Stimulated activated CD8-positive, alpha-beta memory T cell treated with anti-CD3 and anti-CD28 coated beads, Interleukin-15, amount 100 ng/mL, for 1 hour (primary cell): ENCODE measurements around the gene TRO.

ENCODE experiments used
- DNase-seq: peaks from one replicate; pipeline ENCODE4 v3.0.0-alpha.2; 2020; ENCODE audit warnings: low read depth

Gene TRO

DNA sequence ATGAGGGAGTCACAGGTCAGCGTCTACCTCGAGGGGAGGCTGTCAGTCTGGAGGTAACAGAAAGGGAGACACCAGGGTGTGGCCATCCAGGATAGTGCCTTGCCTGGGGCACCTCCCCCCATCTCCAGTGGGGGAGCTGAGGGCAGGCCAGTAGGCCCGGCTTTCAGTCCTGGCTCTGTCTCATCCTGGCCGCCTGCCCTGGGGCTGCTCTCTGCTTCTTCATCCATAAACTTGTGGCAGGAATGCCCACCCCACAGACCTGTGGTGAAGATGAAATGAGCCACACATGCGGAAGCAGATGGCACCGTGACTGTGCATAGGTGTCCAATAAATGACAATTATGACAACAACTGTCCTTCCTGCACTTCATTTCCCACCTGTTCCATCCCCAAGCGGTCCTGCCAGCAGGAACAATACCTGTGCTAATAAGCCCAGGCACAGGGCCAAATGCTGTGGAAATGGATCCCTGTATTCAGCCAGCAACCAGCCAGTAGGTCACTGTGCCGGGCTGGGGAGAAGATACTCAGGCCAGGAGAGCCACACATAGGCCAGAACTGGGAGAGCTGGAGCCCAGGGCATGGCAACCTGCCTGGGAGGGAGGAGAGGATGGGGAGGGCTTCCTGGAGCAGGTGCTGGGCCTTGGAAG is 30.2 kb downstream of the TRO start:
- DNase-seq = no peak

DNA sequence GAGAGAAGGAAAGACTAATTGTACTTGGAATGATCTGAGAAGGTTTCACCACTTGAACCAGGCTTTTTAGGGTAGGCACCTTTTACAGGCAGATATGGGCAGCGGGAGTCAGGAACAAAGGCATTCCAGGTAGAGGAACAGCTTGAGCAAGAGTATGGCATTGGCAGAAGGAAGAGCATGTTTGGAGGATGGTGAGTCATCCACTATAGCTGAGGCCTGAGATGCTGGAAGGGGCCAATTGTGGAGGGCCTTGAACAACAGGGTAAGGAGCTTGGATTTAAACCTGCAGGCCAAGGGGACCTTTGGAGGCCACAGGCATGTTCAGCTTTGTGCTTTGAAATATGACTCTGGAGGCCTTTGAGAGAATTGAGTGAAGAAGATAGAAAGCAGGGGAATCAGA is 41.1 kb downstream of the TRO start:
- DNase-seq = no peak

DNA sequence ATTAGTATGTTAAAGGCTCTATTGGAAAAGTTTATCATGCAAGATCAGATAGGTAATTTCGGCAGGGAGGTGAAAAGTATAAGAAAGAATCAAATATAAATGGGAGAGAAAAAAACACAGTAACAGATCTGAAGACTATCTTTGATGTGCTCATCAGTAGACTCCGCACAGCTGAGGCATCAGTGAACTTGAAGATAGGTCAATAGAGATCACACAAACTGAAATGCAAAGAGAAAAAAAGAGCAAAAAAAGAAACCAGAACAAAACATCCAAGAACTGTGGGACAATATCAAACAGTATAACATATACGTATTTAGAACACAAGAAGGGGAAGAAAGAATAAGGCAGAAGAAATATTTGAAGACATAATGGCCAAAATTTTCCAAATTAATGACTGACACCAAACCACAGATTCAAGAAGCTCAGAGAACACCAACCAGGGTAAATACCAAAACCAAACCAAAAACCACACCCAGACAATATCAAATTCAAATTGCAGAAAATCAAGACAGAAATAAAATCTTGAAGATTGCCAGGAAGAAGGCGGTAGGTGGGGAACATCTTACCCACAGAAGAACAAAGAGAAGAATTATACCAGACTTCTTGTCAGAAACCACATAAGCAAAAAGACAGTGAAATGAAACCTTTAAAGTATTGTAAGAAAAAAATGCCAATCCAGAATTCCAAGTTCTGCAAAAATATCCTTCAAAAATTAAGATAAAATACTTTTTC is 44.3 kb downstream of the TRO start:
- DNase-seq = no peak

DNA sequence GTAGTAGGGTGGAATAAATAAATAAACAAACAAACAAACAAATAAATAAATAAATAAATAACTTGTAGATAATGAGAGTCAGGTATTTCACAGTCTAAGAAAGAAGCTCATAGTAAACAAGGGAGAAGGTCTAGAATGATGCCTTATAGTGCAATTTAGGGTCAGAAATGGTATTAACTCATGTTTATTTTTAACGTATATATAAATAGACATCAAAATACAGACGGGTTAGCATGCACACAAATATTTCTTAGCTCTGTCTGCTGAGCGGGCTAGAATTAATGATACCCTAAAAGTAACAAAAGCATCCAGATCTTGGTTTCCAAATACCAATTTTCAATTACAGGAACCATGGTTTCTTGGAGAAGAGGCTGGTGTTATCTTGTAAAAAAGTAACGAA is 56.8 kb downstream of the TRO start:
- DNase-seq = no peak

GRCh38 chrX:54978448-54978847 is 57.8 kb downstream of the TRO start:
- DNase-seq = no peak

DNA sequence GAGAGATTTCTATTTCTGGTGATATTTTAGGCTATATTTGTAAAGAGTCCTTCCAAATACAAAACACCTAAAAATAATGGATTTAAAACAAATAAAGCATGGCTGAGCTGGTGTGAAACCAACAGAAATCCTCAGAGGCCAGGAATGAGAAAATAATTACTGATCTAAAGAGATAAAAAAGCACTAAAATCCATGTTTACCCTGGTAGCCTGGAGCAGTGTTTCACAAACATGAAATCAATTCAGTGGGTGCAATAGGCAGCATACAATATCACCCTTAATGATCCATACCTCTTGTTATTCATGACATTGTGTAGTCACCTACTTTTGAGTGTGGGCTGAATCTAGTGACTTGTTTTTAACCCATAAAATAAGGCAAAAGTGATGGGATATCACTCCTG is 58.8 kb downstream of the TRO start:
- DNase-seq = no peak

DNA sequence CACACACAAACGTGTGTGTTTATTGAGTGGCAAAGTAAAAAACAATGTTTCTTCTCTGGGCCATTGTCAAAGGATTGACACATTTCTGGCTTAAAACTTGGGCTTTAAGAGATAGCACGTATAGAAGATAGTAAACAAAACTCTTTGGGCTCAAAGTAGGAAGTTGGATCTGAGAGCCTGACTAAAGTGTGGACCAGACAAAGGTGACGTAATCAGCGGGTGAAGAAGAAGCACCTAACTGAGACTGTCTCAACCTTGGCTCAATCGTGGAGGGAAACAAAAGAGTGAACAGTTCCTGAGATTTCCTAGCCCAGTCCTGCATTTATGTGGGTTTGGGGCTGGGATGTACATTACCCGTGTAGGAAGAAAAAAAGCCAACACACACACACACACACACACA is 59.7 kb downstream of the TRO start:
- DNase-seq = no peak
